ENCODE measurements around the gene SLC25A29.

Gene SLC25A29

DNA sequence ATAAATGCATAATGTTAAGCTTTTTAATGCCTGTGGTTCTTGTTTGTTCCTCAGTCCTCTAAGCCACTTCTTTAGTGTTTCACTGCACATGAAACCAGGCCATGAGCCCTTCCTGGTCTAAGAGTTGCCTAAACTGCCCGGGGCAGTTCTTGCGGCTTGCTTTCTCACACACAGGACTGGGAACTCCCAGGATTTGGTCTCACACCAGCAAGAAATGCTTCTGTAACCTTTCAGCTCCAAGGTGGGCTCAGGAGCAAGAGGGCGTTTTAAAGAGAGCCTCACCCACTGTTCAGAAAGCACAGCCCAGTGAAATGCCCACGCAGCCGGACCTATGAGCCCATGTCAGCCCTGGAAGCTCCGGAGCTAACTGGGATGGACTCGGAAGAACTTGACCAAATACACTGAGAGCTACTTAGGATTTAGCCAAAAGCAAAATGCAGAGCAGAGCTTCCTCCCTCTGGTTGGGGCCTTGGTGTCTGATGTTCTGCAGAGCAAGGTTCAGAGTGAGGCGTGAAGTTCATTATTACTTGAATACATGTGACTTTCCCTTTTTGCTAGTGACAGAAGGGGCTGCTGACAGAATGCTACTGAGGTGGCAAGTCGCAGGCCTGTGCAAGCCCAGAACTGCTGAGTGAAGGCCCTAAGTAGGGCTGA is 23.4 kb downstream of the SLC25A29 start:
- DNase-seq (ENCODE audit: low spot score), result no peak
- in situ Hi-C loops (cut with MboI; ENCODE audit: low pct_unique_long_range_greater_than_20kb, low sequenced_read_pairs, unreplicated experiment), result no loop called here
- TF ChIP-seq, protein P1, sequence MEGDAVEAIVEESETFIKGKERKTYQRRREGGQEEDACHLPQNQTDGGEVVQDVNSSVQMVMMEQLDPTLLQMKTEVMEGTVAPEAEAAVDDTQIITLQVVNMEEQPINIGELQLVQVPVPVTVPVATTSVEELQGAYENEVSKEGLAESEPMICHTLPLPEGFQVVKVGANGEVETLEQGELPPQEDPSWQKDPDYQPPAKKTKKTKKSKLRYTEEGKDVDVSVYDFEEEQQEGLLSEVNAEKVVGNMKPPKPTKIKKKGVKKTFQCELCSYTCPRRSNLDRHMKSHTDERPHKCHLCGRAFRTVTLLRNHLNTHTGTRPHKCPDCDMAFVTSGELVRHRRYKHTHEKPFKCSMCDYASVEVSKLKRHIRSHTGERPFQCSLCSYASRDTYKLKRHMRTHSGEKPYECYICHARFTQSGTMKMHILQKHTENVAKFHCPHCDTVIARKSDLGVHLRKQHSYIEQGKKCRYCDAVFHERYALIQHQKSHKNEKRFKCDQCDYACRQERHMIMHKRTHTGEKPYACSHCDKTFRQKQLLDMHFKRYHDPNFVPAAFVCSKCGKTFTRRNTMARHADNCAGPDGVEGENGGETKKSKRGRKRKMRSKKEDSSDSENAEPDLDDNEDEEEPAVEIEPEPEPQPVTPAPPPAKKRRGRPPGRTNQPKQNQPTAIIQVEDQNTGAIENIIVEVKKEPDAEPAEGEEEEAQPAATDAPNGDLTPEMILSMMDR (IDR thresholded peaks at IDR 0.05; ENCODE audit: extremely low read depth, insufficient read depth, missing control alignments), result no peak

DNA sequence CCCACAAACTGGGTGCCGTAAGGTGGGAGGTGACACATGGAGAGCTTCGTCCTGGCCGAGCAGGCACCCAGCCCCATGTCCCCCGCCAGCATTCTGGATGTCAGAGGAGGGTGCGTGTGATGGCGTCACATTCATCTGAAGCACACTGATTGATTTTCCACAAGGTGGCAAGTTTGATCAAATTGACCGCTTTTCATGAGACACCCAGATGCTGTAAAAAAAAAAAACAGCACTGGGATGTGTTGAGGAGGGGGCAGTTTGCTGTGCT is 24.2 kb downstream of the SLC25A29 start:
- TF ChIP-seq, protein P1 (IDR thresholded peaks at IDR 0.05; ENCODE audit: extremely low read depth, insufficient read depth, missing control alignments), result no peak
- no peak for DNase-seq (ENCODE audit: low spot score)
- in situ Hi-C loops (cut with MboI; ENCODE audit: low pct_unique_long_range_greater_than_20kb, low sequenced_read_pairs, unreplicated experiment), result no loop called here

DNA sequence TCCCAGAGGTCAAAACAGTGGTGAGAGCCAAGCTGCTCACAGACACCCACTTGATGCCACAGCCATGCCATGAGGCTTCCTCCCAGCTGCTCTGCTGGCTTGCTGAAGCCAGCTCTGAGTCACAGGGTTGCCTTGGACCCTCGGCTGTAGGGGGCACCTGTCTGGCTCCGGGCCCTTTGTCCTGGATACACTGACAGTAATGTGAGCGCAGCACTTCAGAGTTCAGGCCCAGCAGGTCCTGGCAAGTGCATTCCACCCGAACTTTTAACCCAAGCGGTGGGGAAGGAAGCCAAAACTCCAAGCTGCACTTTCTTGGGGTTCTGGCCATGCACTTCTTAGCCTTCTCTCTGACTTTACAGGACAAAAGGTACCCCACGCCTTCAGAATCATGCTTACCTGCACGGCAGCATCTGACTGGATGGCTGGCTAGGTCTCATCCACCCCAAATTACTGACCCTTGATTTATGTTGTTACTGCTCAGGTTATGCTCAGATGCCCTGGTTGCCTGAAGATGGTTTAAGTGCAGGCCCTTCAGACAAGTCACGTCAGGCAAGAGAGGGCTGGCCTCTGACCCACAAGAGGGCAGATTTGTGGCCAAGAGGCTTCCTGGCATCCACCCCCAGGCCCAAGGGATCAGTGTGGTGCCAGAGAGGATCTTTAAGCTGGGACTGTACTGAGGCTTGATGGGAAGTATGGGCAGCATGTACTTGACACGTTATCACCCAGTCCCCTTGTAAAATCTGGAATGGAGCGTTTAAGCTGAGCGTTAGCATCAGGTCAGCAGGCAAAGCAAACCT is 24.8 kb downstream of the SLC25A29 start:
- TF ChIP-seq, protein P1 (IDR thresholded peaks at IDR 0.05; ENCODE audit: extremely low read depth, insufficient read depth, missing control alignments), result no peak
- in situ Hi-C loops (cut with MboI; ENCODE audit: low pct_unique_long_range_greater_than_20kb, low sequenced_read_pairs, unreplicated experiment), result no loop called here
- no peak for DNase-seq (ENCODE audit: low spot score)

DNA sequence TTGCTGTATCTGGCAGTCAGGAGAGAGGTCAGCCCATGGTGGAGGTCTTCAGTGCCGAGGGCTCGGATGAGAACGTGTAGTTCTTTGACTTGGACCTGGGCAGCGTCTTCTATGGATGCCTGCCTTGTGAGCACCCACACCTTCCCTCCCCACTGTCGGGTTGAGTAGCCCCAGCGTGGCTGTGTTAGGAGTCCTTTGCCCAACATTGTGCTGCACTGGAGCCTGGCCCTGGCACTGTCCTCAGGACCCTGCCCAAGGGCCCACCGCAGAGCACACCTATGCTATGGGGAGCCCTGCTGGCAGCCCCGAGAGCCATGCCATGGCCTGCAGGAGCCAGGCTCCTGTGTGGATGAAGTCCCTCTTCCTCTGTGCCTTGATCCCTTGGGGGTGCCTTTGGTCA is 26.7 kb downstream of the SLC25A29 start:
- TF ChIP-seq, protein P1 (IDR thresholded peaks at IDR 0.05; ENCODE audit: extremely low read depth, insufficient read depth, missing control alignments), result no peak
- in situ Hi-C loops (cut with MboI; ENCODE audit: low pct_unique_long_range_greater_than_20kb, low sequenced_read_pairs, unreplicated experiment), result no loop called here
- DNase-seq (ENCODE audit: low spot score), result no peak

DNA sequence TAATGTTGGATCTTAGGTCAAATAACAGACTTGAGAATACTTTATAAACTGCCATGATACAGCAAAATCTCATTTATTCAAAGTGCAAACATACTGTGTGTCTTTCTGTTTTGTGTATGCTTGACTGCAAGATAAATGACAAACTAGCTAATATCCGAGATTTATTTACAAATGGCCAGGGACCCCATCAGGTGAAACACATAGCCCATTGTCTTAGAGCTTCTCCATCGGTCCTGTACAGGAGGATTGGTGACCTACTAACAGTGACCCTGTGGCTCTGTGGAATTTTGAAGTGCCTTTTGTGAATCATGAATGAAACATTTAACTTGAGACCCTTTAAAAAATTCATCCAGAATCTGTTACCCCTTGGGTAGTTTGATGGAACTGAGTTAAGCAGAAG is 27.1 kb downstream of the SLC25A29 start:
- TF ChIP-seq, protein P1 (IDR thresholded peaks at IDR 0.05; ENCODE audit: extremely low read depth, insufficient read depth, missing control alignments), result no peak
- in situ Hi-C loops (cut with MboI; ENCODE audit: low pct_unique_long_range_greater_than_20kb, low sequenced_read_pairs, unreplicated experiment), result no loop called here
- no peak for DNase-seq (ENCODE audit: low spot score)

DNA sequence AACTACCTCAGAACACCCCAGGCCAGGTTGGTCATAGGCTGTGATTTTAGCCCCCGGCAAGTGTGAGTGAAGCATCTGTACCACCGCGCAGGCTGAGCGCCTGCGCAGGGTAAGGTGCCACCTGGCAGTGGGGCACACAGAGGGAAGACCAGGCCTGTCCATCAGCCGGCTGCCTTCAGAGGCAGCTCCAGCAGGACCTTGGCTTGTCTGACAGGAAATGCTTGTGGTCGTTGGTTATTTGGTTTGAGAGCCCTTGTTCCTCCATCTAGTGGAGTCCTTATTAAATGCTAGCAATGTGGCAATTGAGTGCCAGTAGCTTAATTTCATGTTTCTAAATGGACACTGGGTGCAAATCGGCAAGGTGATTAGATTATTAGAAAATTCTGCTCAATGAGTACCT is 27.5 kb downstream of the SLC25A29 start:
- DNase-seq (ENCODE audit: low spot score), result peak; percentile 34
- TF ChIP-seq, protein P1 (IDR thresholded peaks at IDR 0.05; ENCODE audit: extremely low read depth, insufficient read depth, missing control alignments), result peak; percentile 2
- in situ Hi-C loops (cut with MboI; ENCODE audit: low pct_unique_long_range_greater_than_20kb, low sequenced_read_pairs, unreplicated experiment), result no loop called here

Data from GM13977 (cell line).